SU-DHL-6 (cell line): ENCODE results near the gene RASAL3.

Source experiments
- EZH2phosphoT487 ChIP-seq: fragments of 200-600 bp; sonication (generic), shearing (Covaris generic); conservative IDR thresholded peaks from 2 replicates; pipeline ENCODE4 v1.6.1; 2018; ENCODE audit warnings: mild to moderate bottlenecking, antibody characterized with exemption, low read length, moderate library complexity, mixed read lengths
- TF ChIP-seq, protein P1 (sequence below): fragments of 200-600 bp; sonication (generic); IDR thresholded peaks from one replicate; pipeline ENCODE4 v1.5.1; 2017; ENCODE audit warnings: antibody characterized with exemption, mild to moderate bottlenecking, low read length, moderate library complexity; ENCODE audit not compliant: insufficient read depth, poor library complexity, severe bottlenecking

DNA sequence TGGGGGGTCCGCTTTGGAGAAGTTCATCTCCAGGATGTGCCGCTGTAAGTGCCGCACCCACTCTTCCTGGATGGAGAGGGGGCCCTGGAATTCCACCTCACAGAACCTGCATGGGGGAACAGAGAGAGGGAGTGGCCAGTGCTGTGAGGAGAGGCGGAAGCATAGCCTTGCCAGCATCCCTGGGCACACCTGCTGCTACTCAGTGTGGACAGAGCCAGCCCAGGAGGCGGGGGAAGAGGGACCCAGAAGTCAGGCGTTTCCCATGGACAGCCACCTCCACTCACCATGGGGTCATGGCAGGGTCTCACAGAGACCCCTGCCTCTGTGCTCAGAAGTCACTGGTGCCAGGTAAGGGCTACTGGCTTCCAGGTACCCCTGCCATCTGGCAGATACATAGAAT, 41.2 kb downstream of the RASAL3 start:
- TF ChIP-seq, protein P1, sequence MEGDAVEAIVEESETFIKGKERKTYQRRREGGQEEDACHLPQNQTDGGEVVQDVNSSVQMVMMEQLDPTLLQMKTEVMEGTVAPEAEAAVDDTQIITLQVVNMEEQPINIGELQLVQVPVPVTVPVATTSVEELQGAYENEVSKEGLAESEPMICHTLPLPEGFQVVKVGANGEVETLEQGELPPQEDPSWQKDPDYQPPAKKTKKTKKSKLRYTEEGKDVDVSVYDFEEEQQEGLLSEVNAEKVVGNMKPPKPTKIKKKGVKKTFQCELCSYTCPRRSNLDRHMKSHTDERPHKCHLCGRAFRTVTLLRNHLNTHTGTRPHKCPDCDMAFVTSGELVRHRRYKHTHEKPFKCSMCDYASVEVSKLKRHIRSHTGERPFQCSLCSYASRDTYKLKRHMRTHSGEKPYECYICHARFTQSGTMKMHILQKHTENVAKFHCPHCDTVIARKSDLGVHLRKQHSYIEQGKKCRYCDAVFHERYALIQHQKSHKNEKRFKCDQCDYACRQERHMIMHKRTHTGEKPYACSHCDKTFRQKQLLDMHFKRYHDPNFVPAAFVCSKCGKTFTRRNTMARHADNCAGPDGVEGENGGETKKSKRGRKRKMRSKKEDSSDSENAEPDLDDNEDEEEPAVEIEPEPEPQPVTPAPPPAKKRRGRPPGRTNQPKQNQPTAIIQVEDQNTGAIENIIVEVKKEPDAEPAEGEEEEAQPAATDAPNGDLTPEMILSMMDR = no peak
- TF ChIP-seq EZH2phosphoT487 = no peak
